Measurements from ENCODE around the gene OXCT2. TPM values are rescaled to one million over a fixed set of nuclear protein-coding genes. Genes with fewer than 3 reads are reported as not detected.
"Not testable (repeated sequence)": the region's sequence is repeated elsewhere in the genome, so short reads cannot be mapped to it uniquely, and the experiment has no call there.

OXCT2 gene
- total and polyA plus RNA-seq, 2 experiments from 2014 or later, result 0.25 to 1.8 TPM

DNA sequence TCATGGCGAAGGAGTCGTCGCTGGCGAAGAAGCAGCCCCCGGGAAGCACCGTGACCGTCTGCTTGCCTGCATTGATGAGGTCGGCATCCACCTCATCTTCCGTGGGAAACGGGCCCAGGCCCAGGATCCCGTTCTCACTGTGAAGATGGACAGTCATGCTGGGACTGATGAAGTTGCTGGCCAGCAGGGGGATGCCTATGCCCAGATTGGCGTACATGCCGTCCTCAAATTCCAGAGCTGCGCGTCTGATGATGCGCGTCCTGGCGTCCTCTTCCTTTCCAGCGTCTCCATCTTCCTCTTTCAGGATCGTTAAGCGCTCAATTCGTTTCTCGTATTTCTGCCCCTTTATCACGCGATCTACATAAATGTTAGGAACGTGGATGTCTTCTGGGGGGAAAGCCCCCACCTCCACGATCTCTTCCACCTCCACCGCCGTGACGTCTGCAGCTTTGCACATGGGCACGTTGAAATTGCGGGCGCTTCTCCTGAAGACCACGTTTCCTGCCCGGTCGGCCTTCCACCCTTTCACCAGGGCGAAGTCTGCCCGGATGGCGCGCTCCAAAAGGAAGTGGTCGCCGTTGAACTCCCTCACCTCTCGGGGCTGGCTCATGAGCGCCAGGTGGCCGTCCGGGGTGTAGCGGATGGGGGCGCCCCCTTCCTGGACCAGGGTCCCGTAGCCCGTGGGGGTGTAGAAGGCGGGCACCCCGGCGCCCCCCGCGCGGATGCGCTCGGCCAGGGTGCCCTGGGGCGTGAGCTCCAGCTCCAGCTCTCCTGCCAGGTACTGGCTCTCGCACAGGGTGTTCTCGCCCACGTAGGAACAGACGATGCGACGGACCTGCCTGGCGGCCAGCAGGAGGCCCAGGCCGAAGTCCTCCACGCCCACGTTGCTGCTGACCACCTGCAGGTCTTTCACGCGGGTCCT lies 787 bp downstream of the OXCT2 start:
- WGBS (ENCODE audit: low lambda C conversion rate, missing lambda C conversion rate), result 31% methylated on average over 22 of the region's 71 CpGs
- not testable (repeated sequence) for H3K9me2 ChIP-seq (replicated peaks; ENCODE audit: insufficient read depth); H3K9me3 ChIP-seq (ENCODE audit: low read depth); DNase-seq (ENCODE audit: low spot score); H4K20me1 ChIP-seq (ENCODE audit: insufficient read depth, poor library complexity, severe bottlenecking); H3K4me1 ChIP-seq (ENCODE audit: insufficient read depth); H3K79me2 ChIP-seq; H3K4me3 ChIP-seq; H3K27ac ChIP-seq; H3K27me3 ChIP-seq; H2AFZ ChIP-seq; H3K36me3 ChIP-seq (replicated peaks; ENCODE audit: insufficient read depth, low read depth)
- peak overlapping the region; percentile 65 for H3K4me2 ChIP-seq

DNA sequence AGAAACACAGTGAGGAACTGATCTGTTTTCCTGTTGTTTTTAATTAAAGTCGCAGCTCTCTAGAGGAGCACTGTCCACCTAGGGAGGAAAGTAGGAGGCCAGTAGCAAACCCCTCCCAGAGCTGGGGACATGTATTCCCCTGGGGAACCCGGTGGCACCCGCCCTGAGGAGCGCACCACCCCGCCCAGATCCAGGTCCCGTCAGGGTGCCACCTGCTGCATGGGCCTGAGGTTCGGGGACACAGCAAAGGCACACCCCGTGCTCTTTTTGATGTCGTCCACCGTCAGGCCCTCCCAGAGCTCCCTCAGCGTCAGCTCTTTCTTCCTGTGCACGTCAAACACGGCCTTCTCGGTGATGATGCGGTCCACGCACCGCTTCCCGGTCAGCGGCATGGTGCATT lies 1.6 kb downstream of the OXCT2 start:
- H3K4me3 ChIP-seq; H3K9me2 ChIP-seq (replicated peaks; ENCODE audit: insufficient read depth); H3K9me3 ChIP-seq (ENCODE audit: low read depth); H3K27ac ChIP-seq; H3K36me3 ChIP-seq (replicated peaks; ENCODE audit: insufficient read depth, low read depth); H3K27me3 ChIP-seq; H3K79me2 ChIP-seq; DNase-seq (ENCODE audit: low spot score); H4K20me1 ChIP-seq (ENCODE audit: insufficient read depth, poor library complexity, severe bottlenecking); H3K4me1 ChIP-seq (ENCODE audit: insufficient read depth); H3K4me2 ChIP-seq; H2AFZ ChIP-seq: not testable (repeated sequence)
- WGBS (ENCODE audit: low lambda C conversion rate, missing lambda C conversion rate), result 91% methylated on average over 7 of the region's 19 CpGs

DNA sequence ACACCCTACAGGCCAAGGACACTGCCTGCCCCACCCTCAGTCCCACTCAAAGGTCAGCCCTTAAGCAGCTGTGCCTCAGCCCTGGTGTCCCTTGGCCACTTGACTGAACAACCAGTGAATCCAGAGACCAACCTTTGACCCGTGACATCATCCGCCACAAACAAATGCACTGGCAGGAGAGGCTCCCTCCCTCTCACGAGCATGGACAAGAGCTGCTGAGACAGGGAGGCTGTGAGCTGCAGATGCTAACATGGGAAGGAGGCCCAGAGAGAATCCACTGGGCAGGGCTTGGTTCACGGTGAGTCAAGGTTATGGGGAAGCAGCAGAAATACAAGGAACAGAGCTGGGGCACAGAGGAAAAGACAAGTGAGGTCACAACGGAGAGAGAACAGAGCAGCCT lies 4.7 kb downstream of the OXCT2 start:
- H3K4me3 ChIP-seq; H3K36me3 ChIP-seq (replicated peaks; ENCODE audit: insufficient read depth, low read depth): not testable (repeated sequence)

DNA sequence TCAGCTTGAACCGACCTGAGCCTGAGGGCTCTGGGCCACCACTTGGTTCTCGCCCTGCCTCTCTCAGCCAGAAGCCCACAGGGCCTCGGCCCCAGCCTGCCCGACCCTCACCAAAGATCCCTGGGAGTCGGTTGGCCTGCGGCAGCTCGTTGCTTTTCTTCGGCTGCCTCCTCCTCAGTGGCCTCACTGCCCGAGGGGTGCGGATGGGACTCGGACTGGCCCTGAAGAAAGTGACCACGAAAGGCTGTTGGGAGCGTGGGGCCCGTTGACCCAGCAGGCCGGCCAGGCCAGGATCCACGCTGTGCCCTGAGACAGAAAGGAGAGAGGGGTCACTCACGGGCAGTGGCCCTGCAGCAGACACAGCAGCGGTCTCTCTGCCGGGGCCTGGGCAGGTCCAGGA lies 6.6 kb downstream of the OXCT2 start:
- DNase-seq (ENCODE audit: low spot score); H3K9me2 ChIP-seq (replicated peaks; ENCODE audit: insufficient read depth); H3K4me3 ChIP-seq; H2AFZ ChIP-seq; H3K36me3 ChIP-seq (replicated peaks; ENCODE audit: insufficient read depth, low read depth); H3K27ac ChIP-seq; H3K4me1 ChIP-seq (ENCODE audit: insufficient read depth); H3K79me2 ChIP-seq; H3K4me2 ChIP-seq; H3K27me3 ChIP-seq; H4K20me1 ChIP-seq (ENCODE audit: insufficient read depth, poor library complexity, severe bottlenecking); H3K9me3 ChIP-seq (ENCODE audit: low read depth): not testable (repeated sequence)
- WGBS (ENCODE audit: low lambda C conversion rate, missing lambda C conversion rate), result 94% methylated on average over 6 of the region's 19 CpGs

More for the DNA sequence above, 4.7 kb downstream of the OXCT2 start:
- not testable (repeated sequence) for H3K4me2 ChIP-seq; H3K4me1 ChIP-seq (ENCODE audit: insufficient read depth); H3K9me3 ChIP-seq (ENCODE audit: low read depth); H3K27ac ChIP-seq; H2AFZ ChIP-seq; H4K20me1 ChIP-seq (ENCODE audit: insufficient read depth, poor library complexity, severe bottlenecking); H3K9me2 ChIP-seq (replicated peaks; ENCODE audit: insufficient read depth); DNase-seq (ENCODE audit: low spot score); H3K27me3 ChIP-seq; H3K79me2 ChIP-seq
- 75% methylated on average over 2 of the region's 5 CpGs for WGBS (ENCODE audit: low lambda C conversion rate, missing lambda C conversion rate)

DNA sequence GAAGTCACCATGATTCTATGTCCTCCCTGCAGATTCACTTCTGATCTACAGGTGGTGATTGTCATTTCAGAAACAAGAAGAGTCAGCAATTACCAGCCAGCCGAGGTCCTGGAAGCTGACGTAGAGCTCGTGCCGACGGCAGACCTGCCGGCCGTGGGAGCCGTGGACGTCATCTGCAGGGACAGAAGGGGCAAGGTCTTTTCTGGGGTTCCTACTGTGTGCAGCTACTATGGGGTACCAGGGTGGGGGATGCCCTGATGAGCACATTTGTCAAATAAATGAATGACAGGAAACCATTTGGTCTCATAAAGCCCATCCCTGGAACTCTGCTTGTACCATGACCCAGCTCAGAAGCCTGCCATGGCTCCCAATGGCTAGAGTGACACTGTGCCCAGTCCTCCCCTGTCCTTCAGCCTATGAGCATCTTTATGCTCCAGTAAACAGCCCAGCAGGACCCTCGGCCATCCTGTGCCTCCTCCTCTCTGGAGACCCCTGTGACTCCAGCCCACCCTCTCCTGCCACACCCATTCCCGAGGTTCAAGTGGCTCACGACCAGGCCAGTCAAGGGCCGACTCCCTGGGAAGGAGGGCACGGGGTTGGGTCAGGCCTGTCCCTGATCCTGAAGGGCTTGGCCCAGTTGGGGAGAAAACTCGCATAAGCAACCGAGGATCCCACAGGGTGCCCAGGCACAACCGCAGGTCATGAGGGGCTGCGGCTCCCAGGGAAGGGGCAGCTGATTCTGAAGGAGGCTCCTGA lies 7.4 kb downstream of the OXCT2 start:
- H3K9me2 ChIP-seq (replicated peaks; ENCODE audit: insufficient read depth); DNase-seq (ENCODE audit: low spot score); H3K4me1 ChIP-seq (ENCODE audit: insufficient read depth); H3K4me3 ChIP-seq; H3K27ac ChIP-seq; H4K20me1 ChIP-seq (ENCODE audit: insufficient read depth, poor library complexity, severe bottlenecking); H3K9me3 ChIP-seq (ENCODE audit: low read depth); H3K27me3 ChIP-seq; H3K4me2 ChIP-seq; H2AFZ ChIP-seq; H3K79me2 ChIP-seq; H3K36me3 ChIP-seq (replicated peaks; ENCODE audit: insufficient read depth, low read depth): not testable (repeated sequence)
- WGBS (ENCODE audit: low lambda C conversion rate, missing lambda C conversion rate), result 92% methylated on average over 15 of the region's 18 CpGs
